GM18868 (cell line): ENCODE measurements around the gene DCLK1.

Experiments
- ATAC-seq: cut with Tn5 transposase; IDR thresholded peaks from one replicate; pipeline ENCODE4 v1.9.1; 2021; ENCODE audit warnings: mild to moderate bottlenecking, moderate library complexity; ENCODE audit not compliant: unreplicated experiment

The DCLK1 gene

DNA sequence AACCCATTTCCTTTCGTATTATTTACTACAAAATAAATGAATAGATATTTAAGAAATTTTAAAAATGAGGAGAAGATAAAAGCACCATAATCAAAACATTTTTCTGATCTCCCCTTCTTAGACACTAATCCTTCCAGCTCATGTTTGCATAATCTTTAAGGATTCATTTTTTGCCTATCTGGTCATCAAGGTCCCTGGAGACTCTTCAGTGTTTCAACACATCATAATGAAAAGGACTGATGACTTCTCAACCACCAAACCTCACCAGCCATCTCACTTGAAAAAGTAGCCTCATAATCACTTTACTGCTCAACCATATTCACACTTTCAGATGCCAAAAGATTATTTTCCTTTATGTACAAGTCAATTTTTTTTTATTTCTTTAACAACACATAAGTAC lies 80.1 kb downstream of the DCLK1 start:
- no peak for ATAC-seq

DNA sequence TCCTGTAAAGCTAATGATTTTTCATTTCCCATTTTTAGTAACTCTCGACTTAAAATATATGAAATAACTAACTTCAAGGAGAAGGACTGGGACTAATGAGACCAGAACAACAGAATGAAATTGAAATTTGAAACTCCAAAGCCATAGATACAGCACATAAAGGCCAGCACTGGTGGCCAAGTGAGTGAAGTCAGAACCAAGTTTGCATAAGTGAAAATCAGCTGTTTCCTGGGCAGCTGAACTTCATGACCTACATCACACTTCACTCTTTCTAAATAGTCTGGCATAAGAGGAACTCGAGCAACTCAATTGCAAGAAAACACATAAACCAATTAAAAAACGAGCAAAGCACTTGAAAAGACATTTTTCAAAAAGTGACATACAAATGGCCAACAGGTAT lies 84.5 kb downstream of the DCLK1 start:
- ATAC-seq = no peak

DNA sequence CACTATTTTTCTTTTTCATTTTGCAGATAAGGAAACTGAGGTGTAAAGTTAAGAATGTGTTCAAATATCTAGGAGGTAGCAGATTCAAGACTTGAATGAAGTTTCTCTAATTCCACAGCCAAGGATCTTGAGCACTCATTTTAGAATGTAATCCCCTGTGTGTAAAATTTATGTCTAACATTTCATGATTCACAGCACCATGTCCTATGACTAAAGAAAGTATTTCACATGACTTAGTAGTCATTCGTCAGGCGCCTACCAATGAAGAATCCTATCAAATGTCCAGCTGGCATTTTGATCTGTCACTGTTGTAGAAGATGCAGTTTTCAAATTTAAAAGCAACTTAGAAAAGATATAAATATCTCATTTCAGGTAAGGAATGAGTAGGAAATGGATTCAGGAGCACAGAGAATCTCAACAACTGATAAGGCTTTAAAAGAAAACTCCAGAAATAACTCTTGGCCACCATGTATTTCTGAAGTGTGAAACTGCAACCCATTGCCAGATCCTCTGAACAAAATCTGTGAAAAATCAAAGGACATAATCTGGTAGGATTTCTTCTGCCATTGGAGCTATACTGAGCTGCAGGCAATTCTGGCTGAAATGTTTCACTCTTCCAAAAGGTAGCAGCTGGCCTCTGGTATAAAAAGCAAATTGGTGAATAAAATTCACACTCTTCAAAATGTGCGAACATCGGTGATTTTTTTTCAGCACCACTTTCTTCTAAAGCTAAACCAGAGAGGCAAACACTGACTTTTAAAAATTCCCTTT lies 92.2 kb downstream of the DCLK1 start:
- no peak for ATAC-seq

DNA sequence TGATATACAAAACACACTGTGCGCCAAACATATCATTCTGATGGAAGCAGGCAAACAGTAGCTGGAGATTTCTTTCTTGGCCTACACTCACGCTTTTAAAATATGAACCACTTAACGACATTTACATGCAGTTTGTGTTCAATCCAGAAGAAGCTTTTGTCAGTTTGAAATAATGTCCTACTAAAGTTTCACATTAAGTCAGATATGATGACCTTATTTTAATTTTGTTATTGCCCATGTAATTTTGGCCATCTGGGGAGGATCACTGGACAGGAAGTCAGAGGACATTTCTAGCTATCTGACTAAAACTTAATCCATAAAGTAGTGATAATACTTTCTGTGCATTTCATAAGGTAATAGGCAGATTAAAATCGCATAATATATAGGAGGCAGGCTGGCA lies 98.1 kb downstream of the DCLK1 start:
- no peak for ATAC-seq

DNA sequence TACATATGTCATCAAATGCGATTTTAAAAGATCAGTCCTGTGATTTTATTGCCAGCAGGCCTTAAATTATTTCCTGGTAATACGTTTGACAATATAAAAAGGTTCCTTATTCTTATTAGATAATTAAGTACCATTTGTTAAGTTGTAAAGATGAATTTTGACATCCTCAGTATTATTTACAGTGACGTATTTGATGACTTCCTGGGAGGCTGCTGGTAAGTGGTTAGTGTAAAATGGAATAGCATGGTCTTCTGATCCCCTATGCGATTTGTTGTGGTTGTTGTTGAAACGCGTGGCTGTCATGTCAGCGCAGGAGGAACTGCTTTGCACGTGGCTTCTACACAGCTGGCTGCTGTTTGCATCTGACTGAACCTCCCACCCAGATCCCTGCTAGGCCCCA lies 99.7 kb downstream of the DCLK1 start:
- ATAC-seq = no peak

DNA sequence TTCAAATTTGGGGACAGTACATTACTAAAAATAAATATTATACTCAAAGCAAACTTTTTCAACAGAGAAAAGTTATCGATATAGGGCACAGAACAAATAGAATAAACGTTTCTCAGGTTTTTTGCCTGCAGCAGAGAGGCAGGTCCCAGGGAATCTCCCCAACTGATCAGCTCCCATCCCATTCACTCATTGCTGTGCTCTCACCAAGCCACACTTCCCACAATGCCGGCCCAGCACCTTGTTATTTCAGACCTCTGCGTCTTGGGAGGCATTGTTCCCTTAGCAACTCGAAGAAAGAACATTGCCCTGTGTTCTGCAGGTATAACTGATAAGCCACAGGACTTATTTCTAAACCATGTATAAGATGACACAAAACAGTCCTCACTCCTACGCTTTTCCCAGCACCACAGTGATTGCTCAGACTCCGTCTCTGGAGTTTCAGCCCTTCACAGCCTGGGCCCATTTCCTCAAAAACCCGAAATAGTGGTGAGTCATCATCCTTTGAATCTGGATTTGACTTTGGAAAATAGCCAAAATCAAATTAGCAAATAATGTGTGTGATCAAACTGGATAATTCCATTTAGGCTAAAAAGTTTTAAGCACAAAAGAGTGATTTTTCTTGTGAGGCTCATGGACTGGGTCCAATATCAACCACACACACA lies 100.4 kb downstream of the DCLK1 start:
- ATAC-seq = no peak

DNA sequence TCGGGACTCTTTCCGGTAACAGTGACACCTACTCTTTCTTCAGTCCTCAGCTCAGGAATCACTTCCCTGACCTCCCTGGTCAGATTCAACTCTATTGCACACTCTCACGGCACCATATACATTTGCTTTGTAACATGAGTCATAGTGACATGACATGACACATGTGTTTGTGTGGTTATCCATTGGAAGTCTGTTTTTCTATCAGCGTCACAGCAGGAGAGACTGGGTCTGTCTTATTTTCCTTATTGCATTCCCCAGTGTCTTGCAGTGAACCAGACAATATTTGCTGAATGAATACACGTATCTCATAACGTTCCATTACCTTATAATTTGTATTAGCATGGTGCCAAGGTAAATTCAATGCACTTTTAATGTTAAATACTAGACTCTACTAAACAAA lies 102.0 kb downstream of the DCLK1 start:
- ATAC-seq = no peak

DNA sequence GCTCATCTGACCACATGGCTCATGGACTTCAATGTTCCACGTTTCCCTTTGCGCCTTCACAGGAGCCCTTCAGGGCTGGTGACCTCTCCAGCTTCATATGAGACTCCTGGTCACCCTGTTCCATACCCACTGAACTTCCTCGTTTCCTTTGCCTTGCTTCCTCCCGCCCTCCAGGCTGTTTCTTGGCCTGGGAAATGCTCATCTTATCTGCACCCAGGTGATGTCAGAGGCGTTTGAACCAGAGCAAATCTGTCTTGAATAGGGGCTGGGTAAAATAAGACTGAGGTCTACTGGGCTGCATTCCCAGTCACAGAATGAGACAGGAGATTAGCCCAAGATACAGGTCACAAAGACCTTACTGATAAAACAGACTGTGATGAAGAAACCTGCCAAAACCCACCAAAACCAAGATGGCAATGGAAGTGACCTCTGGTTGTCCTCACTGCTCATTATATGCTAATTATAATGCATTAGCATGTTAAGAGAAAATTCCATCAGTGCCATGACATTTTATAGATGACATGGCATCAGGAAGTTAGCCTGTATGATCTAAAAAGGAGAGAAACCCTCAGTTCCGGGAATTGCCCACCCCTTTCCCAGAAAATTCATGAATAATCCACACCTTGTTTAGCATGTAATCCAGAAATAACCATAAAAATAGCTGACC lies 102.7 kb downstream of the DCLK1 start:
- ATAC-seq = no peak

DNA sequence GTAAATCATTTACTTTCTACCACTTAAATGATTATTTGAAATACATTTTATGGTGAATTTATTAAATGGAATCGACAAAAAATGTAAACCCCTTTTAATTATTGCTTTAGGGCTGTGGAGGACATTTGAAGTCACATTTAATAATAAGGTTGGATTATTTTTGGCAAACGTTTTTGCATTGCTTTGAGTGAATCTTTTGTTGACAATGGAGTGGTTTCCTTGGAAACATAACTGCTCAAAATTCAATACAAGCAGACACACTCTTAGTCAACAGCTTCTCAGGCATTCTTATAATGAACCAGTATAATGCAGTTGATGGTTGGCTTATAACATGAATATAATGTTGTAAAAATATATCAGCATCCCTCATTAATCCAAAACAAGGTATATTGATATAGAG lies 104.7 kb downstream of the DCLK1 start:
- ATAC-seq = no peak

DNA sequence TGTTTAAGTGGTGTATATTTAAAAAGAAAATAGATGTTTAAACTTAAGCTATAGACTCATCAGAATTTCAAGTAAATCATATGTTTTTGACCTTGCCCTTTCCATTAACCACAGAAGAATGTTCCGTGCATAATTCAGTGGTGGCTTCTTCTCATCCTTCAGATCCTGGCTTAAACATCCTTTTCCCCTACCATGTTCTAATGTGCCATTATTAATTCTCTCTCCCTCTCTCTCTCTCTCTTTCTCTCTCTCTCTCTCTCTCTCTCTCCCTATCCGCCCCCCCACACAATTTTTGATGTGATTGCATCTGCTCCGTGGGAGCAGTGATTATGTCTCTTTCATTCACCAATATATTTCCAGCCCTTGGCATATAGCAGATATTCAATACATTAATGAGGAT lies 116.4 kb downstream of the DCLK1 start:
- ATAC-seq = no peak

DNA sequence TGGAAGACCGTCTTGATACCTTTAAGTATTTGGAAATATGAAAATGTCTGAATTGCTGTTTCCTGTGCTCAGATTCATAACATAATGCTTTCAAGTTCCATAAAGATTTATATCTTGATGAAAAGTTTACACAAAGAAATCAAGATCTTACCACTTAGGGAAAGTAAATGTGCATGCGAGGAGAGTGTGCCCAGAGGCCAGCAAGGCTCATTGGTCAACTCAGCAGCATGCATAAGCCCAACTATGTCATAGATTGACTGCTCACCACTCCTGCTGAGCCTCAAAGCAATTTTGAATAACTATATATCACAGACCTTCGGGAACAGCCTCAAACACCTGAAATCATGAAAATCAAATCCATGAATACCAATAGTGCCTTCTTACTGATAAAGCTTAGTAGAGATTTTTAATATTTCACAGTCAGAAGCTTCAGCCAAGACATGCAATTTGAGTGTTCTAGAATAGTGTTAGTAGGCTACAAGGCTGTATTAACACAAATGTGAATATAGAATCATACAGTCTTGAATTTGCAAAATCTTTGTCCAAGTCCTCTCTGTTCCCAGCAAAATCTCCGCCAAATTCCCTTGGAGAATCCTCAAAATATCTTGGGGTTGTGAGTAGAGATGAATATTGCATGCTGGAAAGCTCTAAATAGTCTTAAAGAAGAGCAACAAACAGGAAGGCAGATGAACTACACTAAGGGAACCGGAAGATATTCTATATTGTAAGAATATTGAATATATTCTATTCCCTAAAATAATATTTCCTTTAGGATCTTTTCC lies 124.1 kb downstream of the DCLK1 start:
- no peak for ATAC-seq

DNA sequence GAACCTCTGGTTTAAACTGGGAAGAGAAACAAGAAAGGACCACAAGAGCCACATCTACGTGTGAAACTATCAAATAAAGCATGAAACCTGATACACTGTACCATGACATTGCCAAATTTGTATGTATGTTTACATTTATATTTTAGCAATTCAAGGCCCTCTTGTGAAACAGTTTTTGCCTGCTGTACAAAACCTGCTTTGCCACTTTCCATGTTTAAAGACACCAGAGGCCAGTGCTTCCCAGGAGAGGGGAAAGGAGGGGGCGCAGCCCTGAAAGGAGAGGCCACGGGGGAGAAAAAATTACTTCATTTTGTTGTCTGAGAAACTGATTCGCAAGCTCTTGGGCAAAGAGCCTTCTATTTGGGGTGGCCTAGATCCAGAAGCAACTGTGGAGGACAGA lies 124.8 kb downstream of the DCLK1 start:
- ATAC-seq = no peak

DNA sequence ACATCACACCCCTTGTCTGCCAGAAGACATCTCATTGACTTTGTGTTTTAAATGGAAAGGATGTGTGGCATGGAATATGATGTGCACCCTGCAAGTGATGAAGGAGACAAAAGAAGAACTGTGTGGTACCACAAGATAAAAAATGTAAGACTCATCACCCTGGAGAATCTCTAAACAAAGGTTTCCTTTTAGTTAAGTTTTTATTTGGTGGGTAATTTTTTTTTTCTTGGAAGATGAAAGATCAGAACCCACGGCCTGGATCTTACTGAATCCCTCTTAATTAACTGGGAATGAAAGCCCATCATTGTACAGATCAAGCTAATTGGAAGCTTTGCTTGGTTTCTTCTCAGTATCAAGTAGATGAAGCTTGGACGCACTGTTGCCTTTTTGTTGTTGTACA lies 129.6 kb downstream of the DCLK1 start:
- no peak for ATAC-seq

DNA sequence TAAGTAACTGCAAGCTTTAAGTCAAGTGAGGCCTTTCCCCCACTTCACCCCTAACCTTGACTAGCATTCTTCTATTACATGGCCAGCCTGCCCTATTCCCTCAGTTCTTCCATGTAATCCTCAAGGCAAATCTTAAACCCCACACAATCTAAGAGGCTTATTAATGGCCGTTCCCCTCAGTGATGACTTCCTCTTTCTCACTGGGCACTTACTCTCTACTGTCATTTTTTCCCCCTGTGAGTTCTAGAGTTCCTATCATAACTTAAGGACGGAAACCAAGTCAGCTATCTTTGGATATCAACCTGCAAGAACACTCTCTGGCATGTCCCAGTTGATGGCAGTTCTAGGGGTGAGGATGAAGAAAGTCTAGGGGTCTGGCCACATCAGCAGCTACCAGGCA lies 131.2 kb downstream of the DCLK1 start:
- no peak for ATAC-seq

DNA sequence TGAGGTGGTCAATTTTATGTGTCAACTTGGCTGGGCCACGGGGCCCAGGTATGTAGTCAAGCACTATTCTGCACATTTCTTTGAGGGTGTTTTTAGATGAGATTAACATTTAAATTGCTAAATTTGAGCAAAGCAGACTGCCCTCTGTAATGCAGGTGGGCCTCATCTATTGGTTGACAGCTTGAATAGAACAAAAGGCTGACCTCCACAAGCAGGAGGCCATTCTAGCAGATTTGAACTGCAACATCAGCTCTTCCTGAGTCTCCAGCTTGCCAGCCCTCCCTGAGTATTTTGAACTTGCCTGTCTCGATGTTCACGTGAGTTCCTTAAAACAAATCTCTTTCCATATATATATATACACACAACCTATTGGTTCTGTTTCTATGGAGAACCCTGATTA lies 134.8 kb downstream of the DCLK1 start:
- ATAC-seq = no peak

DNA sequence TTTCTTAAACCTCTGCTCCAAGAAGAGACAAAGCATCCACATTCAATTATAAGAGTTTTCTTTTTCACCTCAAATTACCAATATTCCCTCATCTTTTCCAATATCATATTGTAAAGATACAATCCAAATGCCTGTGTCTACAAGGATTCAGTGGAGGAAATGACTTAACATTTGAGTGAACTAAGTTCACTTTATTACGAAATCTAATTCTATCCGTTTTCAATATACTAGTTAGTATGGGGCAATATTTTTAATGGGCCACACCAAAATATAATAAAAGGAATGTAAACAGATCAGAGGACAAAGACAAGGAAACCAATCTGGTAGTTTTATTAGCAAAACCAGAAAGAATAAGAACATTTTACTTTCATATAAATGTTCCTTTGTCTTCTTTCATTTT lies 136.0 kb downstream of the DCLK1 start:
- no peak for ATAC-seq

DNA sequence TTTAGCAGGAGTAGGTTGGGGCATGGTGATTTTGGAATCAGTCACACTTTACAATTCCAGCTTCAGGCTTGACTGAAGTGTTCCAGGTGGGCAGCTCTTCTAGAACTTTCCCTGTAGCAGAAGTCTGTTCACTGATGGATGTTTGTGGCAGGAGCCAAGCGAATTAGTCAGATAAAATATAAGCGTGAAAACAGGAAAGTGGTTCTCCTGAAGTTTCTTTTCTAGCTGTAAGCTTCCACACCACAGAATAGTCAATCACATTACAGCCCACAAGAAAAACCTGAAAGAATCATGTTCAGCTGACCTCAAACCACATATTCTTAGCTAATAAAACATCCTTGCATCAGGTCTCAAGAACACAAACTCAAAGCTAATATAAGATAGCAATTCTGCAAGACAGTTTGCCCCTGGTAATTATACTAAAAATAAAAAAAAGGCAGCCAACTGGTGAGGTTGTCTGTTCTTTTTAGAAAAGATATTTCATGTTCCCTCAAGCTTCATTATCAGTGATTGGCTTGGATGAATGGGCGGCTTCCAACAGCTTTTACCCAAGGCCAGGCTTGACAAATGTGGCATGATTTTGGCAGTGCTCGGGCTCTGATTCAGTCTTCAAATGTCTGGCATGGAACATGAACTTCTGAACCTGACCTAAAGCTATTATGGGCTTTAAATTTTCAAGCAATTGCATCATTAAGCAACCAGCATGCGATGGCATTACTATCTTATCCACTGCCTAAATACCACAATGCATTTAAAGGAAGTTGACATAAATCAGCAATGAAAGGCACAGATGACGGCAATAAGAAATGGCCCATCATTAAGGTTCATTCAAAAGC lies 136.8 kb downstream of the DCLK1 start:
- ATAC-seq = no peak

DNA sequence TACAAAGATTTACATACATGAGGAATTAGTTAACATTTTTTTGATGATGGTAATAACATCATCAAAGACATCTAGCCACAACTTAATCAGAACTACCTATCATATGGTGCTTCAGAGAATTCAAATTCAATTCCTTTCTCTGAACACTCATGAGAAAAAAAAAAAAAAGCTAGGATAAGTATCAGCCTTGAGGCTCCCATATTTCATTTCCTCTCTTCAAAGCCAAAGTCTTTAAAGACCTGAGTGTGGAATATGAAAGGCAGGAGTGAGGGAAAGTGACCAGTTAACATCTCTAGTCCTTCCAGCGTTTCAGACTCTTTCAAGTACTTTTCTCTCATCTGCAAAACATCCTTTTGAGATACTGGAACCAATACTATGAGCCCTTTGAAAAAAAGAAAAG lies 137.5 kb downstream of the DCLK1 start:
- ATAC-seq = no peak

DNA sequence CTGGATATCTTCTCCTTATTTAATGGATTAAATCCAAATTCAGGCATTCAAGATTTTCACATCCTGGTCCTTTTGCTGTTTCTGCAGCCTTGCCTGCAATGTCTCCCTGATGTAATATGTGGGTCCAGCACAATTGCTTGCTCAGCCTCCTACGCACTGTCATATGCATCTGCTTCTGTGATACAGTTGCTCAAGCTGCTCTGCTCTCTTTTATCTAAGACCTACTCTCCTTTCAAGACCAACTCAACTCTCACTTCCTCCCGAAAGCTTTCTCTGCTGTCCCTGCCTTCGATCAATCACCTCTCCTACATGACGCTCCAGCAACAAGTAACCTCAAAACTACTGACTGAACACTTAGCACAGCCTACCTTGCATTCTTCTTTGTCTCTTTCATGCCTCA lies 138.2 kb downstream of the DCLK1 start:
- peak; percentile 52 for ATAC-seq

DNA sequence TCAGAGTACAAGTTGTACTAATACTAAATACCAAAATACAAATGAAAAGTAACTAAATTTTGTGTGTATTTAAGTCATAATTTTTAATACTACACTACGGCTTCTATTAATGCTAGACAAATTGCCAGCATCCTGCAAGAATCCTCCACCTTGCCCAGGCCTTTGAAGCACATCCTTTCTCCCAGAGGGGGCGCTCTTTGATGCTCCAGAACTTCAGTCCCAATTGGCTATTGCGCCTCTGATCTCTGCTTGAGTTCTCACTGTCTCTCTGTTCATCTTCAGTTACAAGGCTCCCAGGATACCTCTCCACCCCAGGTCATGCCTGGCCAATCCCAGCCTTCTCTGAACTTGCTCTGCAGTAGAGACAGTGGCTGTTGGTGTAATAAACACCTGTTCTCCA lies 141.0 kb downstream of the DCLK1 start:
- ATAC-seq = no peak

DNA sequence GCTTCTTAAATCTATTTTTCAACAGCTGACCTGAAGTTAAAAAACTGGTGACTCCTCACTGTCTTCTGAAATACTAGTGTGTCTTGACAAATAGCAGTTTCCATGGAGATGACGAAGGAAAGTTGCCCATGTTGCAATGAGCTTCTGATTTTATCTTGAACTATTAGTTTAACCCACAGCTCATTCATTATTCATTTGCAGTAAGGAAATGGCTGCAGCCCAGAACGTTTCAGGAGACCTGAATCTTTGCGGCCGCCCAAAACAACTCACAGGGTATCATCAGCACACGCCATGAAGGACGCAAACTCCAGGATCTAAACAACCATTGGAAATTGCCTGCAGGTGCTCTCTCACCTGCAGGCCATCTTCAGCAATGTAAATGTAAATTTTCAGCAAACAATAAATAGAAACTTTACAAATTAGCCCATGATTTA lies 142.5 kb downstream of the DCLK1 start:
- no peak for ATAC-seq
